Heart right ventricle (tissue), 16 donors: ENCODE data around the gene TMEM217. TPM values are rescaled to one million over a fixed set of nuclear protein-coding genes. Genes with fewer than 3 reads are reported as not detected.

Experiments
- ATAC-seq, 8 donors: fragments of 200-7000 bp; cut with Tn5 transposase; one replicate each; pipeline ENCODE4 v1.9.1; 2020; ENCODE audit warnings: mild to moderate bottlenecking in 8 of 8, moderate library complexity in 8 of 8, moderate number of reproducible peaks in 1 of 8
- DNase-seq, 2 donors: peaks; one replicate each; pipeline ENCODE4 v3.0.0-alpha.2; 2020
- H3K27ac ChIP-seq, 10 donors: fragments of 200-600 bp; sonication (generic) in 2 of 10; one replicate each; pipeline versions ENCODE4 v1.5.0 to v1.8.0; 2020 to 2022; ENCODE audit warnings: mild to moderate bottlenecking in 3 of 10
- H3K27me3 ChIP-seq, 7 donors: fragments of 200-600 bp; one replicate each; pipeline ENCODE4 v1.8.0; 2021 to 2022; ENCODE audit warnings: mild to moderate bottlenecking in 2 of 7
- H3K36me3 ChIP-seq, 9 donors: fragments of 200-600 bp; sonication (generic) in 1 of 9; one replicate each; pipeline versions ENCODE4 v1.5.0 to v1.8.0; 2020 to 2022; ENCODE audit warnings: mild to moderate bottlenecking in 2 of 9
- H3K4me1 ChIP-seq, 9 donors: fragments of 200-600 bp; sonication (generic) in 1 of 9; one replicate each; pipeline versions ENCODE4 v1.5.0 to v1.8.0; 2020 to 2022; ENCODE audit warnings: mild to moderate bottlenecking in 4 of 9
- H3K4me3 ChIP-seq, 10 donors: fragments of 200-600 bp; sonication (generic) in 2 of 10; one replicate each; pipeline versions ENCODE4 v1.5.0 to v1.8.0; 2020 to 2022; ENCODE audit warnings: mild to moderate bottlenecking in 7 of 10, moderate library complexity in 2 of 10
- H3K9me3 ChIP-seq, 11 donors: fragments of 200-600 bp in 10 of 11; sonication (generic) in 2 of 11; one replicate each; pipeline versions ENCODE4 v1.5.0 to v1.8.0; 2013 to 2022; ENCODE audit warnings: mild to moderate bottlenecking in 2 of 11, control low read depth in 1 of 11, moderate library complexity in 1 of 11
- CTCF ChIP-seq, 9 donors: fragments of 200-600 bp; sonication (generic) in 2 of 9; IDR thresholded peaks; one replicate each; pipeline versions ENCODE4 v1.5.0 to v1.8.0; 2021 to 2022; ENCODE audit warnings: antibody characterized with exemption in 9 of 9, mild to moderate bottlenecking in 5 of 9, moderate library complexity in 1 of 9
- WGBS, 2 donors: extraction: QIAGEN DNeasy Blood & Tissue Kit; methylation state at CpG; one replicate each; pipeline ENCODE4 v1.1.7; 2013; ENCODE audit warnings: inconsistent platforms in 1 of 2; 5-methylcytosine and 5-hydroxymethylcytosine counted together
- intact Hi-C, 10 donors: fragments of 100-400 bp; cut with DNase I; formaldehyde crosslinking; loops; one replicate each; pipeline versions ENCODE4 v1.11.1 to v1.14.2; 2022
- polyA plus RNA-seq, 2 donors: library from polyadenylated mRNA; stranded (reverse); fragments of 200-250 nt; gene quantifications; one replicate each; pipeline ENCODE4 v1.2.3, GENCODE V29; 2013
- total RNA-seq, 10 donors: library from RNA; stranded (reverse); fragmentation: NEBNext Ultra II Directional in 3 of 10; extraction: Animal tissue kit (Norgen Biotek cat#: 25700) in 3 of 10; gene quantifications; one replicate each; pipeline versions ENCODE4 v1.2.1 to v1.2.4, GENCODE V29; 2021 to 2023
- donor health status: Arrhythmogenic right ventricular cardiomyopathy.
- donor health status: ischemic (EF 13 %, LVEDD 7.1; RV severe dilation, severe dysfunction).
- donor health status: healthy with polysubstance abuse.
- donor health status: DM: no; HTN: yes; CAD: no.
- donor health status: DM: no; HTN: no; CAD: no.
- donor health status: ischemic (EF 25% LVEDD 6.9; RV normal size, moderate dysfunction).
- donor health status: ischemic (EF 25% LVEDD 5.7; RV mildly dilated, moderate dysfunction).
- donor health status: healthy.
- donor health status: DM: yes; HTN: yes; CAD: no.
- donor health status: Ischemic cardiomyopathy.
- donor health status: ischemic (EF 35%, LVEDD 5.7; RV mildly dilated, moderate dysfunction).
- donor health status: nonischemic (EF 11% LVEDD 7.7; RV severe dilation, severe dysfunction).
- donor health status: DM: yes; HTN: yes; CAD: no.
- donor health status: PGD.
- donor health status: ischemic (EF 29% LVEDD 5.4; RV normal size, mild dysfunction).
- donor health status: nonischemic (EF 23%, LVEDD 6.1; RV moderate dilation, normal function).

Gene TMEM217
- total and polyA plus RNA-seq, 12 donors: 0.20 to 1.1 (median 0.41) TPM; not detected in 2

- Histone ChIP-seq H3K9me3 (no peaks in the 10 kb centered on the region), H3K36me3 (peaks cover 0 to 39% (median 19%) of the 10 kb centered on the region in 9 donors), H3K4me3 (peak within 1 kb of the TSS; percentile 74 to 96 (median 92)), H3K27me3 (no peaks in the 10 kb centered on the region), H3K4me1 (peaks cover 0 to 45% (median 30%) of the 10 kb centered on the region in 9 donors), H3K27ac (peak within 1 kb of the TSS; percentile 75 to 97 (median 92))
- intact Hi-C loops: loop anchor here in 8 of 10 donors (1.0 to 10.0 kb wide), 13 partner anchors 32 to 282 kb away; partner anchors contain the start of gene C6orf89 (in 2 of the 8)
- TF ChIP-seq CTCF (IDR thresholded peaks at IDR 0.05): no peak
- DNase-seq: peak; percentile 99 to 100
- ATAC-seq: peak; percentile 92 to 97 (median 94)
- WGBS, 2 donors: 0% methylated on average over 79 to 82 of the region's 90 CpGs
Observed at GRCh38 chr6:37169496-37170272, 88.3 kb downstream of the TMEM217 start, which contains the start of gene PIM1. Gene PIM1, plus strand, starts transcription at chr6:37170152. Its CDS starts 424 bp downstream, at chr6:37170576.

GRCh38 chr6:37168811-37169495, 89.0 kb downstream of the TMEM217 start:
- intact Hi-C loops: loop anchor here in 4 of 10 donors (1.0 to 5.0 kb wide), 4 partner anchors 34 to 67 kb away; no protein-coding TSS in a partner anchor
- 6 to 7% methylated on average over 29 of the region's 29 CpGs for WGBS, 2 donors
- peak; percentile 5 to 57 (median 35) for ATAC-seq
- Histone ChIP-seq H3K9me3 (no peaks in the 10 kb centered on the region), H3K4me1 (peaks cover 0 to 44% (median 30%) of the 10 kb centered on the region in 9 donors), H3K27me3 (no peaks in the 10 kb centered on the region), H3K4me3 (peak overlapping the region; percentile 2 to 74 (median 60)), H3K27ac (peak overlapping the region; percentile 72 to 97 (median 92)), H3K36me3 (peaks cover 0 to 32% (median 12%) of the 10 kb centered on the region in 9 donors)
- DNase-seq: peak in 1 of 2 donors; percentile 77
- TF ChIP-seq CTCF (IDR thresholded peaks at IDR 0.05): no peak

GRCh38 chr6:37168163-37168758, 89.7 kb downstream of the TMEM217 start:
- TF ChIP-seq CTCF (IDR thresholded peaks at IDR 0.05): no peak
- intact Hi-C loops: loop anchor here in 3 of 10 donors (2.0 to 5.0 kb wide), 3 partner anchors 33 to 66 kb away; no protein-coding TSS in a partner anchor
- H3K9me3 ChIP-seq: no peaks in the 10 kb centered on the region
- H3K4me1 ChIP-seq: peaks cover 0 to 42% (median 30%) of the 10 kb centered on the region in 9 donors
- H3K27me3 ChIP-seq: no peaks in the 10 kb centered on the region
- no peak for DNase-seq
- peak overlapping the region in 5 of 10 donors; percentile 56 to 74 (median 63) for H3K4me3 ChIP-seq
- ATAC-seq: no peak
- 81 to 84% methylated on average over 5 of the region's 5 CpGs for WGBS, 2 donors
- peaks cover 0 to 25% (median 5%) of the 10 kb centered on the region in 9 donors for H3K36me3 ChIP-seq
- H3K27ac ChIP-seq: peak overlapping the region; percentile 72 to 97 (median 92)

- 87 to 89% methylated on average over 4 of the region's 4 CpGs for WGBS, 2 donors
- no peak for TF ChIP-seq CTCF (IDR thresholded peaks at IDR 0.05)
- DNase-seq (no peak), ATAC-seq (no peak)
- Histone ChIP-seq H3K9me3 (no peaks in the 10 kb centered on the region), H3K27ac (no peak overlapping the region), H3K27me3 (no peaks in the 10 kb centered on the region), H3K4me3 (no peak overlapping the region), H3K36me3 (no peaks in the 10 kb centered on the region), H3K4me1 (peaks cover 0 to 21% (median 0%) of the 10 kb centered on the region in 9 donors)
- intact Hi-C loops: loop anchor here in 1 of 10 donors (2.0 kb wide), 1 partner anchor 108 kb away; no protein-coding TSS in a partner anchor
Observed at GRCh38 chr6:37162740-37163139, 95.2 kb downstream of the TMEM217 start.
